Fibroblast of skin of left quadriceps (primary cell): ENCODE results near the gene PAXIP1.

Source experiments
- DNase-seq, 2 experiments: peaks; one replicate each; pipeline ENCODE4 v3.0.0-alpha.2; 2013; ENCODE audit warnings: low read depth in 2 of 2

The PAXIP1 gene

GRCh38 chr7:154996756-154997155 lies 6.2 kb downstream of the PAXIP1 start:
- DNase-seq: no peak

DNA sequence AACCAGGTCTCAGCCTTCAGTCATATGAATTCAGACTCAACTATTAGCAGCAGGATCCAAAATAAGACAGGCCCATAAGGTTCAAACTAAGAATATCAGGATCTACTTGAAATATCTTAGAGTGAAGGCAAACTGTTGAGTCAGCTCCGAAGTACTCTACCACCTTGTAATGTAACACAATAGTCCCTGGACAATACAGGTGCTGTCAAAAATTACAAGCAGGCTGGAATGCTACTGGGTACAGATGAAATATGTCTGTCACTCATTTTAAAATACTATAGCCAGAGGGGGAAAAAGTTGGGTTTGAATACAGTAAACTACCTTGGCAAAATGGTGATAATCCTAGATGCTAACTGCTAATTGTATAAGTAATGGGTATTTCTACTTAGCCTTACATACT lies 6.8 kb downstream of the PAXIP1 start:
- DNase-seq: no peak

GRCh38 chr7:154994996-154995395 lies 7.9 kb downstream of the PAXIP1 start:
- DNase-seq: no peak

DNA sequence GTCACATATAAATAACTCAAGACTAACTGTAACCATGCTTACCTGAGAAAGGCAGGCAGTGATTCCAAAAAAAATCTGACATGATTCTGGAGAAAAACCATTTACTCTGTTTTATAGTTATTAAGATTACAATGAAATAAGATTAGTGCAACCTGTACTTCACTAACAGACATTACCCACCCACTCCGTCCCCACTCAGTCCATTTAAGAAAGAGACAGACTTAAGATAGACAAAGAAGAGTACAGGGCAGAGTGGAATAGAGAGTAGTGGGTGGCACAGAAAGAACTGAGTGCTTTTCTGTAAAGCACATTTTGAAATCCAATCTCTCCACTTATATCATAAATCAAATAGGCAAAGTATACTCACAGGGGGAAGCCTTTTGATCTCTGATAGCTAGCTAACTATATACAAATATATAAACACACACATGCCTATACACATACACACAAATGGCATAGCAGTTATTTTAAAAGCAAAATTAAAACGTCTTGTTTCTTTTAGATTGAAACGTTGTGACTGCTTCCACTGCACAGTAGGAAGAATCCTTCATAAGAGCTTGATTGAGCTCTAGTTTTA lies 11.9 kb downstream of the PAXIP1 start:
- no peak for DNase-seq

DNA sequence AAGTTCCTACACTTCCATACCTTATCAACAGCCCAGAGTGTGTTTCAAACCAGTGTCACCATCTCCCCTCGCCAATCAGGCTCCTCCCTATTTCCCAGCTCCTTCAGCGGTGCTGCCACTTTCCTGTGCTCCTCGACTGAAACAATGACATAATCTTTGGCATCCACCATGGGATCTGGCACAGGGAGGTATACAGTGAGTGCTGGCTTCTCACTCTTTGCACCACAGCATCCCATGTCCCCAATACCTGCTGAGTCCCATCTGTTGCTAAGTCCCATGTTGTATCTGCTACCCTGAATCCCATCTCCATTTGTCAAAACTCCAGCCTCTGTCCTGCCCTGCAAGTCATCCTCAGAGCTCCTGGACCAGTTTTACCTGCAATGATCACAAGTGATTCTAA lies 15.4 kb downstream of the PAXIP1 start:
- no peak for DNase-seq

GRCh38 chr7:154986200-154986945 lies 16.6 kb downstream of the PAXIP1 start:
- no peak for DNase-seq

DNA sequence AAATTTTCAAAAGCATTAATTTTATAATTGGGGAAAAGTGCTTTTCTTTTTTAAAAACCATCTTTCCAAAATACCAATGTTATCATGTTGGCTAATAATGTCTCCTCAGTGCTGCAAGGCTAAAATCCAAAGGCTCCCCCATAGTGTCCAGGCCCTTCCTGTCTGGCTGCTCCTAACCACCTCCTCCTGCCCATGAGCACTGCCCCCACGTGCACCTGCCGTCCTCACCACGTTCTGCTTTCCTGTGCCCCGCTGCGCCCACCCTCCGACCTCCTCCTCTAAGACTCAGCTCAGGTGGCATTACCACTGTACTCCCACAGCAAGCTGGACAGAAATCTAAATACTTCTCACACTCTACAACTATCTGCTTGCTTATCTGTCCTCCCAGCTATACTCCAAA lies 17.7 kb downstream of the PAXIP1 start:
- DNase-seq: no peak

- DNase-seq: no peak
Observed at GRCh38 chr7:154984601-154985188, 18.2 kb downstream of the PAXIP1 start.

DNA sequence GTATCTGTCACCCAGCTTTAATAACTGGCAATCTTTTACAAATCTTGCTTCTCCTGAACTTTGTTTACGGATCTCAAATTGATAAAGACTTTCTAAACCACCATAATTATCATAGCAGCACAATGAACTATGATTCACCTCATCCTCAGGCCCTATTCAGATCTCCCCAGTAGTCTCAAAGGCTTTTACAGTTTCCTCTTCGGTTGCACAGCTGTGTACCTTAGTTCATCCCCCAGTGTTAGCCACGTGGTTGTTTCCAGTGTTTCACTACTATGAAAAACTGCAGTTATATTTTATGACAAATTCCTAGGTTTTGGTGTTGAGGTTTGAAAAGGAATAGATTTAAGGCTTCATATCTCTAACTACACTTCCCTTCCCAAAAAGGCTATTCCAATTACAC lies 24.9 kb downstream of the PAXIP1 start:
- DNase-seq: no peak

DNA sequence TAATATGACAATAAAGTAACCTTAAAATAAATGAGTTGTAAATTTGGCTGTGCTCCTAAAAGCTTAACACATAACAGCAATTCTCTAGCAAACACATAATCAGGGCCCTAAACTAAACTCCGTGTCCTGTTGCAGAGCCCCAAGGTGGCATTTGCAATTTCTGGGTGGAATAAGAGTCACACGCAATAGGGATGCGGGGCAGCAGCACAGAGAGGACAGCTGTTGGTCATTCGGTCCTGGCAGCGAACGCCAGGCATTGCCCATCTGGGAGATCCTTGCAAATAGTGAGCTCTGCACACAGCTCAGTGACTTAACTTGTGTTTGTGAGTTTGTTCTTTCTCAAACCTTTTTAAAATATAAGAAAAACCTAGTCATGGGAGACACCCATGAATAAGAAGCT lies 25.7 kb downstream of the PAXIP1 start:
- no peak for DNase-seq

DNA sequence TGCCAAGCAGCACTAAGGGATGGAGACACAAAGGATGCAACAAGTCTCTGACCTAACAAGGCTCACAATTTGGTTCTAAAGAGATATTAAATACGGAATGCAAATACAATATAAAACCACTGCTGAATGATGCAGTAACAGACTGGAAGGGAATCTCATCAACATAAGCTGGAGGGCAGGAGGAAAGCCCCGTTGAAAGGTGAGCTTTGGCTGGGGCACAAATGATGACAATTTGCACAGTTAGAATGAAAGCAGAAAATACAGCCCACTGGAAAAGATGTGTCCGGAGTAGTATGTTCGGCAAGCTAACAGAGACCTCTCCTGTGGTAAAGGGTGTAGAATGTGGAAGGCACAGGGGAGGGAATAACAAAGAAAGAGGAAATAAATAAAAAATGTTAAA lies 26.1 kb downstream of the PAXIP1 start:
- no peak for DNase-seq

GRCh38 chr7:154975984-154976383 lies 26.9 kb downstream of the PAXIP1 start:
- DNase-seq: no peak

GRCh38 chr7:154973381-154973780 lies 29.5 kb downstream of the PAXIP1 start:
- DNase-seq: no peak

GRCh38 chr7:154968336-154969001 lies 34.5 kb downstream of the PAXIP1 start:
- no peak for DNase-seq

GRCh38 chr7:154967401-154967955 lies 35.4 kb downstream of the PAXIP1 start:
- DNase-seq: no peak

DNA sequence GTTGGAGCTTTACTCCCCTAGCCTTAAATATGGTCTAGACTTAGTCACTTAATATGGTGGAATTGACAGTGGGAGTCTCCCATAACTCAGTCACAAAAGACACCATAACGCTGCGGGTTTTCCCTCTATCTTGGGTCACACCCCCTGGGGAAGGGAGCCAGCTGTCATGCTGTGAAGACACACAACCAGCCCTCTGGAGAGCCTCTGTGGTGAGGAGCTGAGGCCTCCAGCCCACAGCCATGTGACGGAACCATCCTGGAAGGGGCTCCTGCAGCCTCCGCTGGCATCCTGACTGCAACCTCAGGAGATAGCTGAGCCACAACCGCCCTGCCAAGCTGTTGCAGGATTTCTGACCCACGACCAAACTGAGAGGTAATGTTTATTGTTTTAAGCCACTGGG lies 37.9 kb downstream of the PAXIP1 start:
- no peak for DNase-seq

- no peak for DNase-seq
Observed at GRCh38 chr7:154960063-154960790, 42.7 kb downstream of the PAXIP1 start.

DNA sequence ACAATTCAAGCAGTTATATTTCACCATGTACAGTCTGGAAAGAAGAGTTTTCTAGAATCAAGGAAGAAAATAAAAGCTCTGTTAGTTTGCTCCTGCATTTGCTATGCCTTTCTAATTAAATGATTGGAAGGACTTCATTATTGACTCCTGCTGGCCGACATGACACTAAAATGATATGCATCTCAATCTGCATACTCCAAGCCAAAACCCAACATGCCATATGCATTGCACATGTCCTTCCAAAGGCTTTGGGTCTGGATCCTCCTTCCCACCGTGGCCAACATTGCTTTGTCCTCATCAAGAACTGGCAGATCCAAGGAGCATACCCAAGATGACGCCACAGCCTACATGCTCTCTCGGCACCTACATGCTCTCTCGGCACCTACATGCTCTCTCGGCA lies 46.5 kb downstream of the PAXIP1 start:
- DNase-seq: no peak

DNA sequence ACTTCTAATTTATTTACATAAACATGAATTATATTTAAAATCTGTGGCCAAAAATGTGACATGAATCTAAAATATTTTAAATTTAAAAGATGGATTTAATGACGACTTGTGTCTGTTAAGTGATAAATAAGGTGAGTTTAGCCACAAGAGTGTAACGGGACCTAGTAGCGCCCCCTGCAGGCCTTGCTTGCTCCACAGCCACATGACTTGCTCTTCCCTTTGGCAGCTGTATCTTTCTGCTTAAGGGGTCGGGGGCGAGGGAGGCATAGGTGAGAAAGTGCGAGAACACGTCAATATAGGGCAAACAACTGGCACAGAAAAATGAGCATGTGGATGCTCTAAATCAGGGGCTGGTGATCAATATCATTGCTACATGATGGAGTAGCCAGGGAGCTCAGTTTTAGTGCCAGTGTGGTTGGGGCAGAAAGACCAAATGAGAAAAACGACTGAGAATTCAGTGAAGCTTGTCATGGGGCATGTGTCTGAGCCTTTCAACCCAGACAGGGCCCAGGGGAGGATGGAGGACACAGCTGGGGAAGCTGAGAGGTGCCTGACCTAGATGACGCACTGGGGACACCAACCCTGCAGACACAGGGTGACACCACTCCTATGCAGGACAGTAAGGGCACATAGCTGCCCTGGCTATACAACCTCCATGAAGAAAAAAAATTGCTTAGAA lies 49.8 kb downstream of the PAXIP1 start:
- peak; percentile 1 to 5 for DNase-seq

DNA sequence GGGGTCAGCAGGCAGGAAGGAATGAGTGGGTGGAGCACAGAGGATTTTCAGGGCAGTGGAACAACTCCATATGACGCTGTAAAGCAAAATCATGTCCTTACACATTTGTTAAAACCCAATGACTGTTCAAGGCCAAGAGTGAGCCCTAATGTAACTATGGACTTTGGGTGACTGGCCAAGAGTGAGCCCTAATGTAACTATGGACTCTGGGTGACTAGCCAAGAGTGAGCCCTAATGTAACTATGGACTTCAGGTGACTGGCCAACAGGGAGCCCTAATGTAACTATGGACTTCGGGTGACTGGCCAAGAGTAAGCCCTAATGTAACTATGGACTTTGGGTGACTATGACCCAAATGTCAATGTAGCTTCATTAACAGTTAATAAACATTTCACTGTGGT lies 52.0 kb downstream of the PAXIP1 start:
- no peak for DNase-seq

DNA sequence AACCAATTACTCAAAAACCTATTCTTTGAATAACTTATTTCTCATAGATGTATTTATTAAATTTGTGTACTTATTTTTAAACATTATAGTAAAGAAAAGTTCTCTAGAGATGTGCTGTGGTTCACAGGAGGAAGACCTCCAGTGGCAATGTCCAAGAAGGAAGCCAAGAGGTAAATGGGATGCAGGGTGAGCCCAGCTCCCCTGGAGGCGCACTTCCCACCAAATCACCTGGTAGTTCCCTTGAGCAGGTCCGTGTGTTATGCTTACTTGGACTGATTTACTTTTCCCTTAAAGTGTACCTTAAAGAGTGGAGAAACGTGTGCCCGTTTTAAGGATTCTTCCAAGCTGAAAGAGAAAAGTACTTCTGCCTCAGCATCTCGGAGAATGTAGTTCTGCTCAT lies 55.3 kb downstream of the PAXIP1 start:
- DNase-seq: no peak
